SK-N-MC (cell line): ENCODE data around the gene HSPH1.

Experiments used
- DNase-seq: peaks from one replicate; pipeline ENCODE4 v3.0.0-alpha.2; 2011; ENCODE audit warnings: low read depth, low spot score
- H3K27ac ChIP-seq: fragments of 200-600 bp; sonication (generic); 2 replicates; pipeline ENCODE4 v1.5.1; 2016; ENCODE audit warnings: mixed run types
- H3K36me3 ChIP-seq: fragments of 200-600 bp; sonication (generic); 2 replicates; pipeline ENCODE4 v1.6.1; 2017; ENCODE audit warnings: antibody characterized with exemption, low read length, mixed read lengths; ENCODE audit not compliant: insufficient read depth
- H3K4me3 ChIP-seq: fragments of 200-600 bp; sonication (generic); 2 replicates; pipeline ENCODE4 v1.5.1; 2016
- H3K9ac ChIP-seq: fragments of 200-600 bp; sonication (generic); 2 replicates; pipeline ENCODE4 v1.8.0; 2017; ENCODE audit warnings: mixed run types, mixed read lengths; ENCODE audit not compliant: insufficient read length
- H3K9me3 ChIP-seq: fragments of 200-600 bp; sonication (generic); 2 replicates; pipeline ENCODE4 v1.6.1; 2017; ENCODE audit warnings: low read depth, mild to moderate bottlenecking, antibody characterized with exemption, low read length, moderate library complexity, mixed read lengths
- EZH2 ChIP-seq: fragments of 200-600 bp; sonication (generic); IDR thresholded peaks from one replicate; pipeline ENCODE4 v1.6.1; 2017; ENCODE audit warnings: antibody characterized with exemption
- FOXP2 ChIP-seq: optimal IDR thresholded peaks from 2 replicates; pipeline ENCODE3; 2011; ENCODE audit warnings: mild to moderate bottlenecking, moderate library complexity; ENCODE audit not compliant: insufficient read depth; ENCODE audit errors: extremely low read length, control extremely low read depth
- POLR2AphosphoS5 ChIP-seq: IDR thresholded peaks from 2 replicates; pipeline ENCODE4 v1.6.1; 2012; ENCODE audit warnings: mild to moderate bottlenecking, low read depth, low read length, borderline replicate concordance

The HSPH1 gene

GRCh38 chr13:31200637-31200971, 38.9 kb upstream of the HSPH1 start:
- Histone ChIP-seq H3K27ac (peak overlapping the region; percentile 66; the same call in 1 of the 2 replicates), H3K4me3 (peak overlapping the region; percentile 88), H3K36me3 (no peaks in the 10 kb centered on the region), H3K9ac (peak overlapping the region; percentile 76), H3K9me3 (no peaks in the 10 kb centered on the region)
- DNase-seq: no peak
- TF ChIP-seq FOXP2: no peak
- no peak for TF ChIP-seq EZH2
- TF ChIP-seq POLR2AphosphoS5: no peak

GRCh38 chr13:31199849-31200636, 38.3 kb upstream of the HSPH1 start, which contains the start of gene B3GLCT:
Gene B3GLCT (plus strand): TSS chr13:31199975. CDS start chr13:31200085, 110 bp downstream.
- H3K4me3 ChIP-seq: peak within 1 kb of the TSS; percentile 88
- no peaks in the 10 kb centered on the region for H3K9me3 ChIP-seq
- peak within 1 kb of the TSS; percentile 78 for H3K9ac ChIP-seq
- H3K27ac ChIP-seq: peak within 1 kb of the TSS; percentile 66; the same call in 1 of the 2 replicates
- H3K36me3 ChIP-seq: no peaks in the 10 kb centered on the region
- TF ChIP-seq FOXP2 (no peak), EZH2 (no peak), POLR2AphosphoS5 (no peak)
- DNase-seq: no peak

GRCh38 chr13:31199527-31199848, 37.8 kb upstream of the HSPH1 start:
- H3K9me3 ChIP-seq: no peaks in the 10 kb centered on the region
- peak overlapping the region; percentile 88 for H3K4me3 ChIP-seq
- H3K36me3 ChIP-seq: no peaks in the 10 kb centered on the region
- no peak for DNase-seq
- no peak overlapping the region for H3K27ac ChIP-seq
- no peak overlapping the region for H3K9ac ChIP-seq
- TF ChIP-seq FOXP2: no peak
- no peak for TF ChIP-seq POLR2AphosphoS5
- no peak for TF ChIP-seq EZH2

DNA sequence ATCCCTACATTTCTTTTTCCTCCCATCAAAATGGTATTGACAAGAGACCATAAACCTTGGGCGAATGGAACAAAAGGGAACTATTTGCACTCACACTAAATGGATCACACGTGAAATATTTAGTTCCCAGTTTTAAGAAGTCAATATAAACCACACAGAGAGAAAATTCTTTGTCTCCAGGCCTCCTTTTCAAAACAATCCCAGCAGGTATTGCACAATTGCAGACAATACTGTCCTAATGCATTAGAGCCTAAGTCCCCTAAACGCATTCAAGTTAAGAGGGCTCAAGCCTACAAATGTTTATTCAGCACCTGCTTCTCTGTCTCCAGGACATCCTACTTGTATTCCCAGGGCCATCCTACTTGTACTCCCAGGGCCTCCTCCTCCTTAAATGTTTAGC, 36.8 kb upstream of the HSPH1 start:
- no peak for TF ChIP-seq FOXP2
- no peak for TF ChIP-seq POLR2AphosphoS5
- TF ChIP-seq EZH2: no peak
- Histone ChIP-seq H3K36me3 (no peaks in the 10 kb centered on the region), H3K4me3 (no peak overlapping the region), H3K9ac (no peak overlapping the region), H3K27ac (no peak overlapping the region), H3K9me3 (no peaks in the 10 kb centered on the region)
- no peak for DNase-seq

DNA sequence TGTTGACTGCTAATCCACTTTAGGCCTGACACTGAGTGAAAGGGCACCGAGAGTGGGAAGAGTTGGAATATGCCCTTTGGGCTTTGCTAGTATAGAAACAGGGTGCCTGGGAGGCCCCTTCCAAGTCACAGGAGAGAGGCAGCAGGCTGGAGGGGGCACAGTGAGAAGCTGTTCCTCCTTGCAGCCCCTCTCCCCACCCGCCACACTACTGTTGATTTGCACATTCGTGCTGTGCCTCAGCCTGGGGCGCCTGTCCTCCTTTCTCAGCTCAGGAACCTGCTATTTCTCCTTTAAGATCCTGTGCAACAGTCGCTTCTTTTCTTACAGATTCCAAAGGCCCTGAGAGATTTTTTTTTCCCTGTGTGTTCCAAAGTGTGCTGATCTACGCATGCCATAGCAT, 35.3 kb upstream of the HSPH1 start:
- no peaks in the 10 kb centered on the region for H3K9me3 ChIP-seq
- no peak overlapping the region for H3K9ac ChIP-seq
- no peak overlapping the region for H3K4me3 ChIP-seq
- H3K36me3 ChIP-seq: no peaks in the 10 kb centered on the region
- DNase-seq: no peak
- H3K27ac ChIP-seq: no peak overlapping the region
- no peak for TF ChIP-seq POLR2AphosphoS5
- no peak for TF ChIP-seq EZH2
- no peak for TF ChIP-seq FOXP2

- Histone ChIP-seq H3K4me3 (no peak overlapping the region), H3K27ac (no peak overlapping the region), H3K9me3 (no peaks in the 10 kb centered on the region), H3K9ac (no peak overlapping the region), H3K36me3 (no peaks in the 10 kb centered on the region)
- no peak for DNase-seq
- no peak for TF ChIP-seq FOXP2
Measured at GRCh38 chr13:31195616-31196015, 33.9 kb upstream of the HSPH1 start.

DNA sequence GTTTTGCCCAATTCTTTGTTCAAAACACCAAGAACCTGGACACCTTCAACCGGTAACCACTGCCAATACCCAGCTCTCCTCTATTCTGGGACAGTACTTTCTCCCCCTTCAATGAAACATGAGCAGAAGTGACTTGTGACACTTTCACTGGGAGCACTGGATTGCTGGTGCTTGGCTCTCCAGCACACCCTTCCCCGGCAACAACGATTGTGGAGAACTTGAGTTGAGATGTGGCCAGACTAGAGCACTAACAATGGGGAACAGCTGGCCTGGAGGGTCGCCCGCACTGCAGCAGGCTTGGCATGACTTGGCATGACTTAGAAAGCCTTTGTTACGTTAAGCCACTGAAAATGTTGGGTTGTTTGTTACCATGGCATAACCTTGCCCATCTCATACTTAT, 30.6 kb upstream of the HSPH1 start:
- TF ChIP-seq POLR2AphosphoS5 (no peak), FOXP2 (no peak), EZH2 (no peak)
- no peak overlapping the region for H3K9ac ChIP-seq
- H3K4me3 ChIP-seq: no peak overlapping the region
- H3K9me3 ChIP-seq: no peaks in the 10 kb centered on the region
- DNase-seq: no peak
- H3K27ac ChIP-seq: no peak overlapping the region
- H3K36me3 ChIP-seq: no peaks in the 10 kb centered on the region

- DNase-seq: no peak
- Histone ChIP-seq H3K9ac (no peak overlapping the region), H3K9me3 (no peaks in the 10 kb centered on the region), H3K36me3 (no peaks in the 10 kb centered on the region), H3K4me3 (no peak overlapping the region), H3K27ac (no peak overlapping the region)
- TF ChIP-seq EZH2 (no peak), POLR2AphosphoS5 (no peak), FOXP2 (no peak)
Measured at GRCh38 chr13:31191748-31192147, 30.0 kb upstream of the HSPH1 start.

DNA sequence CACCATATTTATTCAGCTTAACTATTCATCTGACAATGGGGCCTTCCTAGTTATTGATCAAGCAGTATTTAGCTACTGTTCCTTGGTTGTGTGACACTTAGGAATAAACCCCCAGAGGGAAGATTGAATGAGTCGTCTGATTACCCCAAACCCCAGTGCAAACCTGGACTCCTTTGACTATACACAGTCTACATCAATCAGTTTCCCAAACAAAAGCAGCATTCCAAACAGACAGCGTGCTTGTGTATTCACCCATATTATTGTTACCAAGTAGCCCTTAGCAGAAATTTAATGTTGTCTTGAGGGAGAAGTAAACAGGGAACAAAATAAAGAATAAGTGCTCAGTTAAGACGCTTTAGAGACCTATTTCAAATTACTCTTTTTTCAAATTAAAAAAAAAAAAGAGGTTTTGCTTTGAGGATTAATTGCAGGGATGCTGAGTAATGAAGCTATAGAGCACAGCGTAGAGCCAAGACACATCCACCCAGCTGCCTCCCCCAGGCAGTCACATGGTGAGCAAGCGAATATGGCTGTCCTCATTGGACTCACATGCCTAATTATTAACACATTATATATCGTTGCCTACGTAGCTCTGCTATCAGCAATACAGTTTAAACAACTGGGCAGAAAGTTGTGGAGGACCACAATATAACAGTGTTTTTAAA, 23.4 kb upstream of the HSPH1 start:
- Histone ChIP-seq H3K27ac (no peak overlapping the region; the same call in 1 of the 2 replicates), H3K9ac (no peak overlapping the region), H3K36me3 (no peaks in the 10 kb centered on the region), H3K4me3 (no peak overlapping the region), H3K9me3 (no peaks in the 10 kb centered on the region)
- TF ChIP-seq EZH2 (no peak), FOXP2 (no peak), POLR2AphosphoS5 (no peak)
- no peak for DNase-seq
